ENCODE results near the gene OVCA2. TPM values are rescaled to one million over a fixed set of nuclear protein-coding genes. Genes with fewer than 3 reads are reported as not detected.

Gene OVCA2
- total RNA-seq, 1 donor from 2014 or later, result 32.7 TPM

GRCh38 chr17:2028234-2028614 is 13.6 kb upstream of the OVCA2 start:
- TF ChIP-seq CTCF (IDR thresholded peaks at IDR 0.05; ENCODE audit: unreplicated experiment), result no peak
- Mint-ChIP-seq H3K4me3 (ENCODE audit: unreplicated experiment) (no peak overlapping the region), H3K27ac (ENCODE audit: unreplicated experiment) (no peak overlapping the region), H3K9me3 (ENCODE audit: unreplicated experiment) (no peaks in the 10 kb centered on the region), H3K27me3 (ENCODE audit: unreplicated experiment) (peaks cover 15% of the 10 kb centered on the region), H3K4me1 (ENCODE audit: unreplicated experiment) (peaks cover 10% of the 10 kb centered on the region), H3K36me3 (ENCODE audit: low read depth, unreplicated experiment) (peaks cover 4% of the 10 kb centered on the region)
- DNase-seq (ENCODE audit: low spot score), result no peak

- no peak for TF ChIP-seq CTCF (IDR thresholded peaks at IDR 0.05; ENCODE audit: unreplicated experiment)
- peaks cover 4% of the 10 kb centered on the region for H3K36me3 Mint-ChIP-seq (ENCODE audit: low read depth, unreplicated experiment)
- DNase-seq (ENCODE audit: low spot score), result no peak
- peaks cover 10% of the 10 kb centered on the region for H3K4me1 Mint-ChIP-seq (ENCODE audit: unreplicated experiment)
- H3K9me3 Mint-ChIP-seq (ENCODE audit: unreplicated experiment), result no peaks in the 10 kb centered on the region
- H3K27ac Mint-ChIP-seq (ENCODE audit: unreplicated experiment), result no peak overlapping the region
- H3K4me3 Mint-ChIP-seq (ENCODE audit: unreplicated experiment), result no peak overlapping the region
- H3K27me3 Mint-ChIP-seq (ENCODE audit: unreplicated experiment), result peaks cover 12% of the 10 kb centered on the region
Observed at GRCh38 chr17:2028737-2029136, 13.1 kb upstream of the OVCA2 start.

- H3K4me3 Mint-ChIP-seq (ENCODE audit: unreplicated experiment), result peak within 1 kb of the TSS; percentile 93
- H3K9me3 Mint-ChIP-seq (ENCODE audit: unreplicated experiment), result no peaks in the 10 kb centered on the region
- H3K4me1 Mint-ChIP-seq (ENCODE audit: unreplicated experiment), result peaks cover 10% of the 10 kb centered on the region
- peaks cover 4% of the 10 kb centered on the region for H3K36me3 Mint-ChIP-seq (ENCODE audit: low read depth, unreplicated experiment)
- H3K27ac Mint-ChIP-seq (ENCODE audit: unreplicated experiment), result no peak within 1 kb of the TSS
- H3K27me3 Mint-ChIP-seq (ENCODE audit: unreplicated experiment), result peaks cover 12% of the 10 kb centered on the region
- no peak for TF ChIP-seq CTCF (IDR thresholded peaks at IDR 0.05; ENCODE audit: unreplicated experiment)
- DNase-seq (ENCODE audit: low spot score), result peak; percentile 84
Observed at GRCh38 chr17:2029911-2030778, 11.7 kb upstream of the OVCA2 start, which contains the start of gene DPH1. Gene DPH1, plus strand, starts transcription at chr17:2030153. Its CDS starts 17 bp downstream, at chr17:2030170.

- peaks cover 12% of the 10 kb centered on the region for H3K27me3 Mint-ChIP-seq (ENCODE audit: unreplicated experiment)
- H3K4me3 Mint-ChIP-seq (ENCODE audit: unreplicated experiment), result peak overlapping the region; percentile 93
- peak; percentile 60 for DNase-seq (ENCODE audit: low spot score)
- TF ChIP-seq CTCF (IDR thresholded peaks at IDR 0.05; ENCODE audit: unreplicated experiment), result no peak
- peaks cover 10% of the 10 kb centered on the region for H3K4me1 Mint-ChIP-seq (ENCODE audit: unreplicated experiment)
- no peaks in the 10 kb centered on the region for H3K9me3 Mint-ChIP-seq (ENCODE audit: unreplicated experiment)
- H3K27ac Mint-ChIP-seq (ENCODE audit: unreplicated experiment), result no peak overlapping the region
- peaks cover 4% of the 10 kb centered on the region for H3K36me3 Mint-ChIP-seq (ENCODE audit: low read depth, unreplicated experiment)
Observed at GRCh38 chr17:2030779-2031163, 11.1 kb upstream of the OVCA2 start.

- H3K9me3 Mint-ChIP-seq (ENCODE audit: unreplicated experiment), result no peaks in the 10 kb centered on the region
- no peak overlapping the region for H3K4me3 Mint-ChIP-seq (ENCODE audit: unreplicated experiment)
- peaks cover 5% of the 10 kb centered on the region for H3K4me1 Mint-ChIP-seq (ENCODE audit: unreplicated experiment)
- H3K36me3 Mint-ChIP-seq (ENCODE audit: low read depth, unreplicated experiment), result peaks cover 10% of the 10 kb centered on the region
- no peak for DNase-seq (ENCODE audit: low spot score)
- H3K27ac Mint-ChIP-seq (ENCODE audit: unreplicated experiment), result no peak overlapping the region
- no peak for TF ChIP-seq CTCF (IDR thresholded peaks at IDR 0.05; ENCODE audit: unreplicated experiment)
- peaks cover 5% of the 10 kb centered on the region for H3K27me3 Mint-ChIP-seq (ENCODE audit: unreplicated experiment)
Observed at GRCh38 chr17:2033153-2033552, 8.7 kb upstream of the OVCA2 start.
